ENCODE results near the gene TRIO.

DNA sequence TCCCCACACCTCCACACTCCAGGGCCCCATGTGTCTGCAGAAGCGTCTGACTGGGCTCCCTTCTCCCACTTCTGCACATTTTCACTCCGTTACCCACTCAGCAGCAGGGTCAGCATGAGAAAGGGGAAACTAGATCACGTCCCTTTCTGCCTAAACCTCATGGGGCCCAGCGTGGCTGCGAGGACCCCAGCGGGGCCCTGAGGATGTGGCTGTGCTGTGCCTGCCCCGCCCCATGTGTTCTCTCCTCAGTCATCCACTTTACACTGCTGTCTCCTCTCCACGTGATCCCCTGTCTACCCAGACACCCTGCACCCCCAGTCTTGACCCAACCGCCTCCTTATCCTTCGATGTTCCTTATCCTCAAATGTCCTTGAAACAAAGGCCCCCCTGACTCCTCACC, 378.6 kb downstream of the TRIO start:
- TF ChIP-seq, protein P1, sequence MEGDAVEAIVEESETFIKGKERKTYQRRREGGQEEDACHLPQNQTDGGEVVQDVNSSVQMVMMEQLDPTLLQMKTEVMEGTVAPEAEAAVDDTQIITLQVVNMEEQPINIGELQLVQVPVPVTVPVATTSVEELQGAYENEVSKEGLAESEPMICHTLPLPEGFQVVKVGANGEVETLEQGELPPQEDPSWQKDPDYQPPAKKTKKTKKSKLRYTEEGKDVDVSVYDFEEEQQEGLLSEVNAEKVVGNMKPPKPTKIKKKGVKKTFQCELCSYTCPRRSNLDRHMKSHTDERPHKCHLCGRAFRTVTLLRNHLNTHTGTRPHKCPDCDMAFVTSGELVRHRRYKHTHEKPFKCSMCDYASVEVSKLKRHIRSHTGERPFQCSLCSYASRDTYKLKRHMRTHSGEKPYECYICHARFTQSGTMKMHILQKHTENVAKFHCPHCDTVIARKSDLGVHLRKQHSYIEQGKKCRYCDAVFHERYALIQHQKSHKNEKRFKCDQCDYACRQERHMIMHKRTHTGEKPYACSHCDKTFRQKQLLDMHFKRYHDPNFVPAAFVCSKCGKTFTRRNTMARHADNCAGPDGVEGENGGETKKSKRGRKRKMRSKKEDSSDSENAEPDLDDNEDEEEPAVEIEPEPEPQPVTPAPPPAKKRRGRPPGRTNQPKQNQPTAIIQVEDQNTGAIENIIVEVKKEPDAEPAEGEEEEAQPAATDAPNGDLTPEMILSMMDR (IDR thresholded peaks at IDR 0.05), result no peak
- no peak for TF ChIP-seq POLR2A (IDR thresholded peaks at IDR 0.05)

Measured in transverse colon (tissue), 3 donors.